Activated naive CD4-positive, alpha-beta T cell treated with anti-CD3 and anti-CD28 coated beads, Interleukin-2, amount 50 U/mL, for 72 hours (primary cell): ENCODE data around the gene BMF. TPM values are rescaled to one million over a fixed set of nuclear protein-coding genes. Genes with fewer than 3 reads are reported as not detected.

Source experiments
- ATAC-seq, 2 donors: fragments of 150-1000 bp; cut with Tn5 transposase; 2 replicates each; pipeline ENCODE4 v1.10.0; 2021; ENCODE audit warnings: mild to moderate bottlenecking in 2 of 2, moderate library complexity in 2 of 2
- DNase-seq, 2 donors: peaks; one replicate each; pipeline ENCODE4 v3.0.0; 2021 to 2022; ENCODE audit warnings: low spot score in 2 of 2
- H3K27ac Mint-ChIP-seq, 2 donors: one replicate each; pipeline ENCODE4 v1.8.0; 2022; ENCODE audit warnings: mild to moderate bottlenecking in 2 of 2, mixed read lengths in 2 of 2
- H3K36me3 Mint-ChIP-seq, 2 donors: one replicate each; pipeline ENCODE4 v1.8.0; 2022; ENCODE audit warnings: mixed read lengths in 2 of 2
- H3K9me3 Mint-ChIP-seq, 2 donors: one replicate each; pipeline ENCODE4 v1.8.0; 2022; ENCODE audit warnings: mixed read lengths in 2 of 2
- total RNA-seq, 2 donors: library from RNA; stranded (reverse); gene quantifications; one replicate each; pipeline ENCODE4 v1.2.3, GENCODE V29; 2022

BMF gene
- total RNA-seq, 2 donors from 2014 or later, result 10.8 to 11.6 TPM

- peak overlapping the region; percentile 99 for H3K27ac Mint-ChIP-seq
- H3K36me3 Mint-ChIP-seq, result peaks cover 33 to 38% of the 10 kb centered on the region in 2 donors
- no peak for ATAC-seq
- no peak for DNase-seq
- no peaks in the 10 kb centered on the region for H3K9me3 Mint-ChIP-seq
Observed at GRCh38 chr15:40038275-40038637, 70.4 kb downstream of the BMF start.

Other genes starting within 250 kb of the BMF start
- under 1 TPM; 0.41 to 0.47 TPM for gene GPR176, start 188.6 kb downstream of the BMF start, total RNA-seq
- 10 to 100 TPM; 32.1 to 39.0 TPM for gene EIF2AK4, start 174.8 kb downstream of the BMF start, total RNA-seq
- 100 to 1,000 TPM; 146 to 182 TPM for gene SRP14, start 69.7 kb downstream of the BMF start, total RNA-seq
- gene BUB1B, start 52.2 kb upstream of the BMF start, total RNA-seq, result 100 to 1,000 TPM in 1 of 2 donors, 10 to 100 TPM in 1; 98.9 to 141 TPM
- under 1 TPM; 0.29 to 0.30 TPM for gene PAK6, start 130.2 kb upstream of the BMF start, total RNA-seq
- not detected for gene ANKRD63, start 174.2 kb upstream of the BMF start, total RNA-seq
- gene PLCB2, start 199.1 kb upstream of the BMF start, total RNA-seq, result 10 to 100 TPM; 63.5 to 91.5 TPM
- gene INAFM2, start 214.8 kb upstream of the BMF start, total RNA-seq, result 10 to 100 TPM in 1 of 2 donors, 1 to 10 TPM in 1; 5.8 to 14.2 TPM
- gene CCDC9B, start 232.1 kb upstream of the BMF start, total RNA-seq, result 1 to 10 TPM; 1.6 to 2.8 TPM
- gene PHGR1, start 242.2 kb upstream of the BMF start, total RNA-seq, result not detected
- under 1 TPM; 0.06 to 0.50 TPM for gene DISP2, start 249.3 kb upstream of the BMF start, total RNA-seq